Hippocampal formation (tissue), 2 donors: ENCODE measurements around the gene LTF.
A peak's percentile ranks its signal among the peaks of the same experiment; 100 is the strongest.

Source experiments
- DNase-seq, 2 donors: peaks; one replicate each; lab custom pipeline; 2025; lab: John Stamatoyannopoulos, UW

The LTF gene

GRCh38 chr3:46490338-46491084 is 25.8 kb upstream of the LTF start:
- no peak for DNase-seq

GRCh38 chr3:46489875-46490274 is 25.2 kb upstream of the LTF start:
- no peak for DNase-seq

- DNase-seq: no peak
Measured at GRCh38 chr3:46489381-46489780, 24.7 kb upstream of the LTF start.

GRCh38 chr3:46488735-46489361 is 24.1 kb upstream of the LTF start:
- DNase-seq: peak; percentile 81

GRCh38 chr3:46485779-46486175 is 21.1 kb upstream of the LTF start:
- no peak for DNase-seq

- no peak for DNase-seq
Measured at GRCh38 chr3:46484911-46485778, 20.4 kb upstream of the LTF start.

- no peak for DNase-seq
Measured at GRCh38 chr3:46484388-46484787, 19.7 kb upstream of the LTF start.

GRCh38 chr3:46483825-46484224 is 19.1 kb upstream of the LTF start:
- DNase-seq: no peak

- DNase-seq: no peak
Measured at GRCh38 chr3:46482632-46483350, 18.1 kb upstream of the LTF start.

- no peak for DNase-seq
Measured at GRCh38 chr3:46481636-46482035, 16.9 kb upstream of the LTF start.

GRCh38 chr3:46480491-46481195 is 15.9 kb upstream of the LTF start:
- peak; percentile 41 to 61 for DNase-seq

GRCh38 chr3:46479696-46480095 is 15.0 kb upstream of the LTF start:
- no peak for DNase-seq

GRCh38 chr3:46479021-46479420 is 14.3 kb upstream of the LTF start:
- no peak for DNase-seq

GRCh38 chr3:46478341-46478740 is 13.6 kb upstream of the LTF start:
- no peak for DNase-seq

GRCh38 chr3:46477756-46478155 is 13.1 kb upstream of the LTF start:
- no peak for DNase-seq

- no peak for DNase-seq
Measured at GRCh38 chr3:46477145-46477544, 12.4 kb upstream of the LTF start.

GRCh38 chr3:46472736-46473135 is 8.0 kb upstream of the LTF start:
- no peak for DNase-seq

- no peak for DNase-seq
Measured at GRCh38 chr3:46471371-46471914, 6.7 kb upstream of the LTF start.

GRCh38 chr3:46470831-46471230 is 6.1 kb upstream of the LTF start:
- no peak for DNase-seq

- DNase-seq: no peak
Measured at GRCh38 chr3:46469680-46470357, 5.1 kb upstream of the LTF start.
